Neural progenitor cell (in vitro differentiated cells): ENCODE data around the gene GLCE.

Experiments
- EZH2 ChIP-seq: fragments of 200-600 bp; sonication (generic); IDR thresholded peaks from 2 replicates; pipeline ENCODE4 v1.6.1; 2017; ENCODE audit warnings: antibody characterized with exemption, mild to moderate bottlenecking, moderate library complexity
- TF ChIP-seq, protein P1 (sequence below): fragments of 200-600 bp; sonication (generic); IDR thresholded peaks from 2 replicates; pipeline ENCODE4 v1.5.1; 2017; ENCODE audit warnings: antibody characterized with exemption, mild to moderate bottlenecking

GRCh38 chr15:69150336-69150735 is 10.1 kb upstream of the GLCE start:
- TF ChIP-seq, protein P1, sequence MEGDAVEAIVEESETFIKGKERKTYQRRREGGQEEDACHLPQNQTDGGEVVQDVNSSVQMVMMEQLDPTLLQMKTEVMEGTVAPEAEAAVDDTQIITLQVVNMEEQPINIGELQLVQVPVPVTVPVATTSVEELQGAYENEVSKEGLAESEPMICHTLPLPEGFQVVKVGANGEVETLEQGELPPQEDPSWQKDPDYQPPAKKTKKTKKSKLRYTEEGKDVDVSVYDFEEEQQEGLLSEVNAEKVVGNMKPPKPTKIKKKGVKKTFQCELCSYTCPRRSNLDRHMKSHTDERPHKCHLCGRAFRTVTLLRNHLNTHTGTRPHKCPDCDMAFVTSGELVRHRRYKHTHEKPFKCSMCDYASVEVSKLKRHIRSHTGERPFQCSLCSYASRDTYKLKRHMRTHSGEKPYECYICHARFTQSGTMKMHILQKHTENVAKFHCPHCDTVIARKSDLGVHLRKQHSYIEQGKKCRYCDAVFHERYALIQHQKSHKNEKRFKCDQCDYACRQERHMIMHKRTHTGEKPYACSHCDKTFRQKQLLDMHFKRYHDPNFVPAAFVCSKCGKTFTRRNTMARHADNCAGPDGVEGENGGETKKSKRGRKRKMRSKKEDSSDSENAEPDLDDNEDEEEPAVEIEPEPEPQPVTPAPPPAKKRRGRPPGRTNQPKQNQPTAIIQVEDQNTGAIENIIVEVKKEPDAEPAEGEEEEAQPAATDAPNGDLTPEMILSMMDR = no peak
- TF ChIP-seq EZH2 = no peak
